SU-DHL-6 (cell line): Measurements from ENCODE around the gene KLF16.
"Not testable (repeated sequence)": the region's sequence is repeated elsewhere in the genome, so short reads cannot be mapped to it uniquely, and the experiment has no call there.

Source experiments
- H2AFZ ChIP-seq: fragments of 200-600 bp; sonication (generic); 2 replicates; pipeline ENCODE4 v1.6.1; 2014; ENCODE audit warnings: low read depth, mild to moderate bottlenecking, moderate library complexity, mixed read lengths, antibody characterized with exemption, low read length; ENCODE audit not compliant: severe bottlenecking
- H3F3A ChIP-seq: fragments of 200-600 bp; shearing (Covaris generic); 2 replicates; pipeline ENCODE4 v1.6.0; 2016; ENCODE audit warnings: antibody characterized with exemption, mild to moderate bottlenecking; ENCODE audit not compliant: insufficient read depth
- H3K27ac ChIP-seq: fragments of 200-600 bp; sonication (generic); 2 replicates; pipeline ENCODE4 v1.5.1; 2016; ENCODE audit warnings: low read depth, mild to moderate bottlenecking, low read length, moderate library complexity, mixed read lengths
- H3K27me3 ChIP-seq: fragments of 200-600 bp; sonication (generic), shearing (Covaris generic); 2 replicates; pipeline ENCODE4 v1.6.0; 2014; ENCODE audit warnings: mild to moderate bottlenecking, low read length
- H3K36me3 ChIP-seq: fragments of 200-600 bp; sonication (generic); 2 replicates; pipeline ENCODE4 v1.6.1; 2014; ENCODE audit warnings: mild to moderate bottlenecking, low read length, mixed read lengths
- H3K4me2 ChIP-seq: fragments of 300-600, 200-600 bp; shearing (Covaris generic), sonication (generic); 2 replicates; pipeline ENCODE4 v1.6.0; 2014; ENCODE audit warnings: low read length, low read depth, mild to moderate bottlenecking; ENCODE audit not compliant: poor library complexity, severe bottlenecking
- H3K4me3 ChIP-seq: fragments of 200-600 bp; sonication (generic); 2 replicates; pipeline ENCODE4 v1.5.1; 2014; ENCODE audit warnings: antibody characterized with exemption, low read length, mild to moderate bottlenecking, mixed read lengths; ENCODE audit not compliant: insufficient read depth, poor library complexity, severe bottlenecking
- H3K79me2 ChIP-seq: fragments of 200-600 bp; sonication (generic); 2 replicates; pipeline ENCODE4 v1.6.1; 2014; ENCODE audit warnings: mild to moderate bottlenecking, low read length, moderate library complexity; ENCODE audit not compliant: insufficient read depth
- H3K9ac ChIP-seq: fragments of 200-600 bp; sonication (generic); 2 replicates; pipeline ENCODE4 v1.7.0; 2014; ENCODE audit warnings: mild to moderate bottlenecking, low read length
- H3K9me2 ChIP-seq: fragments of 200-600 bp; sonication (generic); replicated peaks from 2 replicates; pipeline ENCODE4 v1.6.1; 2014; ENCODE audit warnings: low read length; ENCODE audit not compliant: insufficient read depth
- H3K9me3 ChIP-seq: fragments of 200-600 bp; sonication (generic); 2 replicates; pipeline ENCODE4 v1.6.1; 2014; ENCODE audit warnings: low read length, mixed read lengths; ENCODE audit not compliant: insufficient read depth
- H4K20me1 ChIP-seq: fragments of 200-600 bp; sonication (generic); 2 replicates; pipeline ENCODE4 v1.6.1; 2014; ENCODE audit warnings: low read depth, mild to moderate bottlenecking, antibody characterized with exemption, low read length, moderate library complexity, mixed read lengths
- EZH2phosphoT487 ChIP-seq: fragments of 200-600 bp; sonication (generic), shearing (Covaris generic); conservative IDR thresholded peaks from 2 replicates; pipeline ENCODE4 v1.6.1; 2018; ENCODE audit warnings: mild to moderate bottlenecking, antibody characterized with exemption, low read length, moderate library complexity, mixed read lengths
- TF ChIP-seq, protein P1 (sequence below): fragments of 200-600 bp; sonication (generic); IDR thresholded peaks from one replicate; pipeline ENCODE4 v1.5.1; 2017; ENCODE audit warnings: antibody characterized with exemption, mild to moderate bottlenecking, low read length, moderate library complexity; ENCODE audit not compliant: insufficient read depth, poor library complexity, severe bottlenecking

Gene KLF16

DNA sequence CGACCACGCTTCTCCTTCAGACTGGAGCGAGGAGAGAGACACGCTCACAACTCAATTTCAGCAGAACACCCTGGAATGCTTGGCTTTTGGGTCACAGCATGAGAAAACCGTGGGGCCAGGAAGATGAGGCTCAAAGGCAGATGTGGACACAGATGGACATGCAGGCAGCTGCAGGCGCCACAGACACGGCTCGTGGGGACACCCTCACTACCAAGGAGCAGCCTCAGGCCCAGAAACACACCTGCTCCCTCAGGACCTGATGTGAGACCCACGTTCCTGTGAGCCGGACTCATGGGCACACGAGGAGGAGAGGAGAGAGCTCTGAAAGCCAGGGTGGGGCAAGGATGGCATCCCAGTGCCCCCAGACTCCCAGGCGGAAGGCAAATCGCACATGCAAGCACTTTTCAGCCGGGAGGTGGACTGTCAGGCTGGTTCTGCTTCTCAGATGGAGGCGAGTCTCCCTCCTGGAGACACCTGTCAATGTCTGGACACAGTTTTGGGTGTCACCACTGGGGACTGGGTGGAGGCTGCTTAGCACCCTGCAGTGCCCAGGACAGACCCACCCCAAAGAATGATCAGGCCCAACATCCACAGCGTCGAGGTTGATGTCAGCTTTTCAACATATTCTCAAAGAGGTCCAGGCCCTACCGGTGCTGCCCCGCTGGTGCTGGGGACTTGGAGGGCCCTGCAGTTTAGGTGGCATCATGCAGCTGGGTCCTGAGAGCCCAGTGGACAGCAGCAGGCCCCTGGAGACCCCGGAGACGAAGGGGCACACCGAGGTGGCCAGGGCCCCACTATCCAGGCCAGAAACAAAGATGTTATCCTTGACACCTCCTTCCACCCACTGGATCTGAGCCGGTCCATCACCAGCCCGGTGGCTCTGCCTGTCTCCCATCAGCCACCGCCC, 19.7 kb upstream of the KLF16 start:
- Histone ChIP-seq H3K36me3 (no peaks in the 10 kb centered on the region), H3K9ac (no peak overlapping the region; the same call in 1 of the 2 replicates), H3F3A (peaks cover 6% of the 10 kb centered on the region; the same call in 1 of the 2 replicates), H3K9me2 (no peaks in the 10 kb centered on the region), H2AFZ (no peak overlapping the region), H3K27ac (no peak overlapping the region), H3K79me2 (peaks cover 19% of the 10 kb centered on the region), H3K4me2 (peak overlapping the region; percentile 95), H3K4me3 (no peak overlapping the region), H3K27me3 (no peaks in the 10 kb centered on the region), H4K20me1 (peaks cover 7% of the 10 kb centered on the region; the same call in 1 of the 2 replicates), H3K9me3 (no peaks in the 10 kb centered on the region)
- TF ChIP-seq, protein P1, sequence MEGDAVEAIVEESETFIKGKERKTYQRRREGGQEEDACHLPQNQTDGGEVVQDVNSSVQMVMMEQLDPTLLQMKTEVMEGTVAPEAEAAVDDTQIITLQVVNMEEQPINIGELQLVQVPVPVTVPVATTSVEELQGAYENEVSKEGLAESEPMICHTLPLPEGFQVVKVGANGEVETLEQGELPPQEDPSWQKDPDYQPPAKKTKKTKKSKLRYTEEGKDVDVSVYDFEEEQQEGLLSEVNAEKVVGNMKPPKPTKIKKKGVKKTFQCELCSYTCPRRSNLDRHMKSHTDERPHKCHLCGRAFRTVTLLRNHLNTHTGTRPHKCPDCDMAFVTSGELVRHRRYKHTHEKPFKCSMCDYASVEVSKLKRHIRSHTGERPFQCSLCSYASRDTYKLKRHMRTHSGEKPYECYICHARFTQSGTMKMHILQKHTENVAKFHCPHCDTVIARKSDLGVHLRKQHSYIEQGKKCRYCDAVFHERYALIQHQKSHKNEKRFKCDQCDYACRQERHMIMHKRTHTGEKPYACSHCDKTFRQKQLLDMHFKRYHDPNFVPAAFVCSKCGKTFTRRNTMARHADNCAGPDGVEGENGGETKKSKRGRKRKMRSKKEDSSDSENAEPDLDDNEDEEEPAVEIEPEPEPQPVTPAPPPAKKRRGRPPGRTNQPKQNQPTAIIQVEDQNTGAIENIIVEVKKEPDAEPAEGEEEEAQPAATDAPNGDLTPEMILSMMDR: no peak
- TF ChIP-seq EZH2phosphoT487: no peak

DNA sequence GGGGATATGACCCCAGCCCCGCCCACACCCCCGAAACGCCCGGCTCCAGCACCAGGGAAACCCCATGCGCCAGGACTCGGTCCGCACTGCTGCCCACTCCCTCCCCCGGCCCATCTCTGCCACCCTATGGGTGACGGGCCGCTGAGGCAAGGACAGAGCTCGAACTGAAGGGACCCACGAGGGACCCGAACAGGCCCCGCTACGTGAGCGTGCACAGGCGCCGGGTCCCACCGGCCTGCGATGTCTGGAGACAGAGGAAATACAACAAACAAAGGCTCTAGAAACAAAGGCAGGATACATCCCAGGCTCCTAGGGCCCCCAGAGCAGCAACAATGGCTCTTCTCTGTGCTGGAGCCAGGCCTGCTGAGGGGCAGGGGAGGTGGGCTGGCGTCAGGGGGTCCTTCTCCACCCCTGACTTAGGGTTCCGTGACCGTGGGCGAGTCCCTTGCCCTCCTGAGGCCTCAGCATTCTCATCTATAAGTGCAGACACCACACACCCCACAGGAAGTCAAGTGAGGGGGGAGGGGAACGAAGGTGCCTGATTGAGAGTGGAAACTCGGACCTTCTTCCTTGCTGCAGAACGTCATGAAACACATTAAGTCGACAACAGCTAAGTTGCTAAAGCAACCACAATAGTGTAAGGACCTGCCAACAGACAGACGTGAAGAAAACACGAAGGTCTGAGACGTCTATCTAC, 18.9 kb upstream of the KLF16 start:
- TF ChIP-seq, protein P1: no peak
- TF ChIP-seq EZH2phosphoT487: no peak
- H3K9me2 ChIP-seq: no peaks in the 10 kb centered on the region
- no peak overlapping the region for H3K4me2 ChIP-seq
- H3K27ac ChIP-seq: no peak overlapping the region
- no peak overlapping the region for H2AFZ ChIP-seq
- no peaks in the 10 kb centered on the region for H3K36me3 ChIP-seq
- H4K20me1 ChIP-seq: peaks cover 7% of the 10 kb centered on the region; the same call in 1 of the 2 replicates
- peaks cover 3% of the 10 kb centered on the region; the same call in 1 of the 2 replicates for H3F3A ChIP-seq
- no peaks in the 10 kb centered on the region for H3K9me3 ChIP-seq
- no peak overlapping the region for H3K4me3 ChIP-seq
- no peak overlapping the region for H3K9ac ChIP-seq
- H3K79me2 ChIP-seq: peaks cover 19% of the 10 kb centered on the region
- no peaks in the 10 kb centered on the region for H3K27me3 ChIP-seq

DNA sequence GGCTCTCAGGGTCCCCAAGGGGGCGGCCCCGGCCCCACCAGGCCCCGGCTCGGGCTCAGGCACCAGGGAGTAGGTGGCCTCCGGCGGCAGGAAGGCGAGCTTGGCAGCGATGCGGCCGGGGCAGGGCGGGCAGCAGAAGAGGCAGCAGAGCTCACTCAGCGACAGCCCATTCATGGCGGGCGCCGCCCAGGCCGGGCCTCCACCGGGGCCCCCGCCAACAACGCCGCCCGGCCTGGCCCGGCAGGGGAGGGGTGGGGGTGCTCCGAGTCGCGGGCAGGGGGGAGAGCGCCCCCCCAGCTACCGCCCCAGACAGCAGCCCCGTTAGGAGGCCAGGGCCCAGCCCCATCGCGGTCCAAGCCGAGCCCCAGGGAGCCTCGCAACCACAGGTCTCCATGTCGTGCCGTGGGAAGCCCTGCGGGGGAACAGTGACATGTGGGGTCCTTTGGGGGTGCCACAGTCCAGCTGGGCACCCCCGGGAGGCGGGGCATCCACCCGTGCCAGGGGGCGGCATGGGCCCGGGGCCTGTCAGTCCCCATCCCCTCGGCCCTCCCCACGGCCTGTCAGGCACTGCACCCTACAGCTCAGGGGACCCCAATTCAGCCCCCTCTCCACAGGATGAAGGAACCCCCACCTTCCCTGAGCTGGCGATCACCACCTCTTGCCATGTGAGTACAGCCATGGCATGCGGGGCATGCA, 18.2 kb upstream of the KLF16 start:
- not testable (repeated sequence) for H3K9ac ChIP-seq, H3K9me2 ChIP-seq, H2AFZ ChIP-seq, H4K20me1 ChIP-seq, H3K36me3 ChIP-seq, H3K4me3 ChIP-seq, H3K9me3 ChIP-seq, H3K27me3 ChIP-seq, H3F3A ChIP-seq, H3K27ac ChIP-seq, H3K4me2 ChIP-seq
- peaks cover 19% of the 10 kb centered on the region for H3K79me2 ChIP-seq
